SU-DHL-6 (cell line): ENCODE results near the gene SUMO2.
"Not testable (repeated sequence)": the region's sequence is repeated elsewhere in the genome, so short reads cannot be mapped to it uniquely, and the experiment has no call there.

Source experiments
- CTCF ChIP-seq: fragments of 200-600 bp; sonication (generic); IDR thresholded peaks from one replicate; pipeline ENCODE4 v1.5.1; 2017; ENCODE audit warnings: antibody characterized with exemption, mild to moderate bottlenecking, low read length, moderate library complexity; ENCODE audit not compliant: insufficient read depth, poor library complexity, severe bottlenecking
- EZH2phosphoT487 ChIP-seq: fragments of 200-600 bp; sonication (generic), shearing (Covaris generic); conservative IDR thresholded peaks from 2 replicates; pipeline ENCODE4 v1.6.1; 2018; ENCODE audit warnings: mild to moderate bottlenecking, antibody characterized with exemption, low read length, moderate library complexity, mixed read lengths

GRCh38 chr17:75137762-75138161 lies 45.0 kb downstream of the SUMO2 start:
- not testable (repeated sequence) for TF ChIP-seq CTCF, EZH2phosphoT487
